HTERT RPE-1 (cell line): Measurements from ENCODE around the gene ZSCAN23.
"Not testable (repeated sequence)": the region's sequence is repeated elsewhere in the genome, so short reads cannot be mapped to it uniquely, and the experiment has no call there.

Source experiments
- in situ Hi-C: fragments of 300-500 bp; cut with MboI; formaldehyde crosslinking; loops from 4 replicates; pipeline ENCODE4 v1.14.3; 2020; ENCODE audit warnings: low sequenced_read_pairs

ZSCAN23 gene

GRCh38 chr6:28442586-28442985, 705 bp downstream of the ZSCAN23 start:
- in situ Hi-C loops = no loop called here

DNA sequence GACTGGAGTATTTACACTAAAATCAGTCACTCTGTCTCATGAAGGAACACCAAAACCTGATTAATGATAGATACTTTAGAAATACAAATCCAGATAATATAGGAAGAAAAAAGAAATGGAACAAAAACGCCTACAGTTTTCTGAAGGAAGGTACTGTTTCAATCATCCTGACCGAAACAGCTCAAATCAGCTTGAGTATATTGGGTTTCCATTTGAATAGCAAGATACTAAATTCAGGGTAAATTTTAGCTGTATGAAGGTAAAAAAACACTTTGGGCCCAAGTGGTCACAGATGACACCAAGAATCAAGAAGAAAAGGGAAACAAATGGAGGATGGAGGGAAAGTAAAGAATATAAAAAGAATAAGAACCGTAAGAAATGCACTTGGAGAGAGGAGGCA, 6.9 kb downstream of the ZSCAN23 start:
- in situ Hi-C loops = no loop called here

GRCh38 chr6:28433119-28433518, 10.2 kb downstream of the ZSCAN23 start:
- in situ Hi-C loops = no loop called here

DNA sequence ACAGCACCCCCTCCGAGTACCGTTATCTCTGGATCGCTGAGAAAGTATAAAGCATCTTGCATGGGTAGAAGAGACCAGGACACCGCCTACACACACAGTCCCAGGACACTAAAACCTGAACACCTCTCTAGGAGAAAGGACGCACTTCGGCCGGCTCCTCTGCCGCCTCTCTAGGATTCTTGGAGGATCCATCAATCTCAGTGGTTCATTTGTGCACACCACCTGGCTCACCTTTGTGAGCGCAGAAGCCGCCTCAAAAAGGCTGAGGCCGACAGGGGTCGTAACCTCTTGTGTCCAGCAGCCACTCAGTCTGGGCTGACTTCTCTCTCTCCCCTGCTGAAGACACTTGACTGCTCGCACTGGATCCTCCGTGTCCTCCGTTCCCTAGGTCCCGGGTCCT, 13.5 kb downstream of the ZSCAN23 start:
- in situ Hi-C loops = no loop called here

DNA sequence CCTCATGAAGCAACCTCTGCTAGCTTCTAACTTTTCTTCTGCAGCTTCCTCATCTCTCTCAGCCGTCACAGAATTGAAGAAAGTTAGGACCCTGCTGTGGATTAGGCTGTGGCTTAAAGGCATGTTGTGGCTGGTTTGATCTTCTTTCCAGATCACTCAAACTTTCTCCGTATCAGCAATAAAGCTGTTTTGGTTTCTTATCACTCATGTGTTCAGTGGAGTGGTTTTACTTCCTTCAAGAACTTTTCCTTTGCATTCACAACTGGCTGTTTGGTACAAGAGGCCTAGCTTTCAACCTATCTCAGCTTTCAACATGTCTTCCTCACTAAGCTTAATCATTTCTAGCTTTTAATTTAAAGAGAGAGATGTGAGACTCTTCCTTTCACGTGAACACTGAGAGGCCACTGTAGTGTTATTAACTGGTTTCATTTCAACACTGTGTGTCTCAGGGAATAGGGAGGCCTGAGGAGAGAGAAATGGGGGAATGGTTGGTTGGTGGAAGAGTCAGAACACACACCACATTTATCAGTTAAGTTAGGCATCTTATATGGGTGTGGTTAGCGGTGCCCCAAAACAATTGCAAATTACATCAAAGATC, 17.2 kb downstream of the ZSCAN23 start:
- in situ Hi-C loops = no loop called here

- in situ Hi-C loops = no loop called here
Measured at GRCh38 chr6:28424163-28424562, 19.1 kb downstream of the ZSCAN23 start.

DNA sequence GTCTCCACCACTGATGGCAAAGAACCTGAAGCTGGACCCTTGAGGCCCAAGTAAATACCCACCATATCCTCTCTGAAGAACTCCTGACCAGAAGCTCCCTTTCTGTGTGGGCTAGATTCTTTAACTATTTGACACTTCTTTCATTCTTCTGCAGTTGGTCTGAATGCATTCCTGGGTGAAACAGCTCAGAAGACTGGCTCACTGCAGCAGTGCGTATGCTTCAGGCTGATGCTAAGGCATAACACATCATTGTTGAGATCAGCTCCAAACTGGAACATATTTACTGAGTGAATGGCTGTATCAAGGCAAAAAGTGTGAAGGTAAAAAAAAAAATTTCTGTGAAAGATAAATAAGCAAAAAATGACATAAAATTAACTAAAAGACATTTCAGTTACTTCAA, 19.7 kb downstream of the ZSCAN23 start:
- in situ Hi-C loops = no loop called here

- in situ Hi-C loops = no loop called here
Measured at GRCh38 chr6:28413681-28414080, 29.6 kb downstream of the ZSCAN23 start.

GRCh38 chr6:28410767-28411166, 32.5 kb downstream of the ZSCAN23 start:
- in situ Hi-C loops = no loop called here

DNA sequence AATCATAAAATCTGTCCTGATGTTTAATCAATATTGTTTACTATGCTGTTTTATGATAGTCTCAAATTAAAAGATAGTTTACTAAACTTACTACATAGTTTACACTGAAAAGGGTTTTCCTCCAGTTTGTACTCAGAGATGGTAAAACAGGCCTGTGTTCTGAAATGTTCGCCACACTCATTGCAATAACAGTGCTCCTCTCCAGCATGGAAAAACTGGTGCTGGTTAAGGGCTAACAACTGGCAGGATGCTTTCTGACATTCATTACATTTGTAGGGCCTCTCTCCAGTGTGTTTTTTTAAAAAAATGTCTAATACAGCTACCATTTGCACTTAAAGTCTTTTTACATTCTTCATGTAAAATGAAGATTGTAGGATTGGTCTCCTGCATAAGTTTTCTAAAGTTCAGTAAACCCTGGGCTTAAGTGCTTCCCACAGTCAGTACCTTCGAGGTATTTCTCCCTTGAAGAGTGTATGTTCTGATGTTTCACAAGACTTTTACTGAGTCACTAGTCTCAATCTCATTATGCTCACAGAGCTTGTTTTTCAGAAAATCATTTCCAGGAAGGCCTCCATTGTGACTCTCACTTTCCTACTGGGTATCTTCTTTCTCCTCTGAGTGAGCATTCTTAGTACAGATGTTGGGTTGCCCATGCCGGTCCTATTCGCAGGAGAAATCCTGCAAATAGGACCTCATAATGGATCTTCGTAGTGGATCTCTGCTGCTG, 35.1 kb downstream of the ZSCAN23 start:
- in situ Hi-C loops = no loop called here

DNA sequence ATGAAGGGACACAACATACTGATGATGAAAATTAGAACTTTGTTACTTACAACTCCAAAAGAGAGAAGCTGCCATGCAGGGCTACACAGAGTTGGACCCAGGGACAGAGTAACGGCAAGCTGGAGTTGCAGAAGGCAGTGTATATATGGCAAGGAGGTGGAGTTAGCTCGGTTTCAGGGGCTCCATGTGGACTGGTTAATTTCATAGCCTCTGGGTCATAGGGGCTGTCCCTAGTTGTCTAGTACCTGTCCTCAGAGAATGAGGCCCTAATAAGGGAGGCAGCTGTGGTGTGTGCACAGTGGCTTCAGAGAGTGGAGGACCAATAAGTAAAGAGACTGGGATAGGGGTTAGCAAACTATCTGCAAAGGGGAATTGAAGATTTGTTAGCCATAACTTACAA, 35.9 kb downstream of the ZSCAN23 start:
- in situ Hi-C loops = no loop called here

GRCh38 chr6:28403923-28404322, 39.4 kb downstream of the ZSCAN23 start:
- in situ Hi-C loops = not testable (repeated sequence)

DNA sequence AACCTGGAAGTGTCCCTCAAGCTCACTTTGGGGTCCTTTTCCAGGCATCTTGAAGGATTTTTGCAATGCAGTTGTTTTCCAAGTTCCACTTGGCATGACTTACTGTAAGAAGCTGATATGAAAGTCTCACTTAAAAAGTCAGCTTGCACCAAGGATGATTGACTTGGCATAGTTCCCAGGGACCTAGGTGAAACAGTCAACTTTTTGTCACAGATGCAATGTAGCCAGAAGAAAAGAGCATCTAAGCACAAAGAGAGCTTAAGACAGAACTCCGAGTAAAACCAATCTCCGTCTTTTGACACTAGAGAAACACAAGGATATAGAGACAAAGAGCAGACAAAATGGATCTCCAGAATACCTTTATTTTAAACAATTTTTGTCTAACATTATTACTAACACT, 41.1 kb downstream of the ZSCAN23 start:
- in situ Hi-C loops = no loop called here

DNA sequence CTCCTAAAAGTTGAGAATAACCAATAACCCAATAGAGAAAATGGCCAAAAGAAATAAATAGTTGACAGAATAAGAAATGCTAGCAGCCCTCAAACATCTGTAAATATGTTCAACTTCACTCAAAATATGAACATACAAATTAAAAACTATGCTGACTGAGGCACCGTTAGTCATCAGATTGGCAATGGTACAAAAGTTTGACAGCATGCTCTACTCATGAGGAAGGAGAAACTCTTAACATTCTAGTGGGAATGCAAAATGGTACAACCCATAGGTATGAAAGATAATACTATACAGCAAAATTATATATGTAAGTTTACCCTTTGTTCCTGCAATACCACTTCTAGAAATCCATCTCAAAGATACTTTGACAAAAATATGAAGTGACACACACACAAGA, 42.1 kb downstream of the ZSCAN23 start:
- in situ Hi-C loops = no loop called here

GRCh38 chr6:28400122-28400451, 43.2 kb downstream of the ZSCAN23 start:
- in situ Hi-C loops = no loop called here

DNA sequence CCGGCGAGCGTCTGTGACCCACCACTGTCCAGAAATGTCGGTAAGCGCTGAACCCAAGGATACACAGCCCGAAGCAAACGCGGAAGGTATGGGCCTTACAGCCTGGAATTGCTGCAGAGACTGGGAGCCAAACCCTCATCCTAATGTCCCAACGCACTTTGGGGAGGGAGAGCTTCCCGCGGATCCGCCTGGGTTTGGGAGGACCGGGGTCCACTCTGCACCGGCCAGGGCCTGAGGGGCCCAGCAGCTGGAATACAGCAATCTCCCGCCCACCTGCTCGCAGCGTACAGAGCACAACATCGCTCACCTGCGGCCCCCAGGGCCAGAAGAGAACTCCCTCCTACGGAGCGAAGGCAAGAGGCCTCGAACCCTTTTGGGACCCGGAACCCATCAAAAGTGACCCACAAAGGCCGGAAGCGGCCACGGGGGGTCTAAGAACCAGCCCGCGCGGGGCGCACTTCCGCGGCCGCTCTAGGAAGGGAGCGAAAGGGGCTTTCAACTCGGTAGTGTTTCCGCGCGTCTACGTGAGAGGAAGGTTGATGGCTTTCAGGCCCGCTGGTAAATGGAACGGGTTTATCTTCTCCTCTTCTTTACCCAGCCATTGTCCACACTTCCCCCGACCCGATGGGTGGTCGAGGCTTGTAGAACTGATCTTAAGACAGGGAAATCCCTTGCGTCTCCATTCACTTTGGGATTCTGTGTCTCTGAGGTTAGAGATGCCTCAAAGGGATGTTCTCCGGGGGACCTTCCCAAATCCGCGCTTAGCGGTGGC, 43.8 kb downstream of the ZSCAN23 start, which contains the start of gene ZSCAN12:
TSS of gene ZSCAN12 (minus strand) at position 398 of the 772 bp plus-strand sequence. CDS start 1,342 bp downstream, outside the sequence.
- in situ Hi-C loops = no loop called here

GRCh38 chr6:28395918-28396317, 47.4 kb downstream of the ZSCAN23 start:
- in situ Hi-C loops = no loop called here

- in situ Hi-C loops = no loop called here
Measured at GRCh38 chr6:28393912-28394662, 49.2 kb downstream of the ZSCAN23 start.

- in situ Hi-C loops = no loop called here
Measured at GRCh38 chr6:28390688-28391087, 52.6 kb downstream of the ZSCAN23 start.

GRCh38 chr6:28384143-28384533, 59.2 kb downstream of the ZSCAN23 start:
- in situ Hi-C loops = no loop called here
